Measurements from ENCODE around the gene FLII. TPM values are rescaled to one million over a fixed set of nuclear protein-coding genes. Genes with fewer than 3 reads are reported as not detected.

The FLII gene
- total RNA-seq, 5 donors from 2014 or later (not counting 1 experiment from before 2014, with no cell fraction given), result 257 to 389 (median 319) TPM

DNA sequence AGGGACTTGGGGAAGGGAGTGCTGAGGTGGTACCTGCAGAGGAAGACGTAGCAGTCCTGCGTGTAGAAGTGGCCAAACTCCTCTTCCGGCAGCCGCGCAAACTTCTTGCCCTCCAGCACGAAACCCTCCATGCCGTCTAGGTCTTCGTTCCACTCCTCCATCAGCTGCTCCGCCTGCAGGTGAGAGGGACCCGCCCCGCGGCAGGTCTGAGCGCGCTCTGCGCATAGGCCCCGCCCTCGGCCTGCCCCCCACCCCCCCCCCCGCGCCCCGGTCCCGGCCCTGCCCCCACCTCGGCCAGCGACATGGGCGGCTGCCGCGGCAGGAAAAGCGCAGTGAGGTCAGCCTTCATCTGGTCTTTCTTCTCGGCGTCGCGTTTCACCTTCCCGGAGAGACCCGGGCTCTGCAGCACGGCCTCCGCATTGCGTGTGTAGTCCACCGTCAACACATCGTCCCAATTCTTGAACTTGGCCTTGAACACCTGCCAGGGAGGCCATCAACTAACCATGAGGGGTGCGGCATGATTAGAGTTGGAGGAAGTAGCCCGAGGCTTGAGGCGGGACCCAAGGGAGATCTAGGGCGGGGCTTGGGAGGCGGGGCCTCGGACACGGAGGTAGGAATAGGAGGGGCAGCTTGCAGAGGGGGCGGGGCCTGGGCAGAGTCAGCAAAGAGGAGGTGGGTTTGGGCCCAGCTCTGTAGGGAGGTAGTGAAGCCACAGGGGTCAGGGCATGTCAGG, 11.5 kb downstream of the FLII start:
- H3K36me3 ChIP-seq (ENCODE audit: control insufficient read depth in 2 of 2, extremely low read depth in 1 of 2, insufficient read depth in 1 of 2, low read length in 1 of 2), result peaks cover 30 to 72% of the 10 kb centered on the region in 2 donors
- Mint-ChIP-seq H3K4me1 (peaks cover 0 to 9% (median 2%) of the 10 kb centered on the region in 3 donors), H3K27me3 (no peaks in the 10 kb centered on the region), H3K4me3 (no peak overlapping the region), H3K27ac (no peak overlapping the region), H3K36me3 (peaks cover 34% of the 10 kb centered on the region), H3K9me3 (no peaks in the 10 kb centered on the region)
- CTCF ChIA-PET, result no interaction called here
- ATAC-seq (replicated peaks in 1 of 4) (peak in 1 of 4 experiments; percentile 36), DNase-seq (peak in 8 of 35 experiments; percentile 20 to 37 (median 29))
- no peaks in the 10 kb centered on the region for H3K27me3 ChIP-seq (replicated peaks in 1 of 2; ENCODE audit: control insufficient read depth in 2 of 2, extremely low read depth in 1 of 2, insufficient read depth in 2 of 2, low read length in 1 of 2)
- no peak overlapping the region for H3K4me3 ChIP-seq (ENCODE audit: control insufficient read depth in 1 of 2, extremely low read depth in 1 of 2, low read length in 1 of 2)
- POLR2A ChIA-PET, result no interaction called here
- peaks cover 0 to 5% of the 10 kb centered on the region in 2 experiments for H3K4me1 ChIP-seq (ENCODE audit: control insufficient read depth in 1 of 2, extremely low read depth in 1 of 2, insufficient read depth in 2 of 2, low read length in 2 of 2)
- no peaks in the 10 kb centered on the region for H3K9me3 ChIP-seq
- H3K27ac ChIP-seq (ENCODE audit: low read length), result no peak overlapping the region
- 94% methylated on average over 27 of the region's 46 CpGs for WGBS (ENCODE audit: insufficient coverage)

DNA sequence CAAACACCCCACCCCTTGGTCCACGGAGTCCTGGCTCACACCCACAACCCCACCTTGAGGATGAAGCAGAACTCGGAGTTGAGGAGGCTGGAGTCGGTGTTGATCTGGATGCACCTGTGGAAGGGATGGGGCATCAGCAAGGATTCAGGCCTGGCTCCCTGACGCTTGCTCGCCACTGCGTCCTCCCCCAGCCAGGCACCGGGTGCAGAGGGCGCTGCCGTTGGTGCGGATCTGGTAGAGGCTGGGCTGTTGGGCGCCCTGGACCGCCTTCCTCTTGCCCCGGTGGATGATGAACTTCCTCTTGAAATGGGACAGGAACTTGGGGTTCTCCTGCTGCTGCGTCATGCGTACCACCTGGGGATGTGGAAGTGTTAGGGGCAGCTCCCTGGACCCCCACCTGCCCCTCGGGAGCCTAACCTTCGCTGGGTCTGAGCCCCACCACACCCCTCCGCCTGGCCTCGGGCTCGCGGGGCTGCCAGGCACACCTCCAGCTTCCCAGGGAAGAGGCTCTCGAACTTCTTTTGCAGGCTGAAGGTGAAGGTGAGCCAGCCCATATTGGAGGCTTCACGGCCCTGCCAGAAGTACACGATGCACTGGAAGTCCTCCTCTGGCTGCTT, 12.3 kb downstream of the FLII start:
- H3K27me3 ChIP-seq (replicated peaks in 1 of 2; ENCODE audit: control insufficient read depth in 2 of 2, extremely low read depth in 1 of 2, insufficient read depth in 2 of 2, low read length in 1 of 2), result no peaks in the 10 kb centered on the region
- H3K36me3 ChIP-seq (ENCODE audit: control insufficient read depth in 2 of 2, extremely low read depth in 1 of 2, insufficient read depth in 1 of 2, low read length in 1 of 2), result peaks cover 30 to 64% of the 10 kb centered on the region in 2 donors
- no peak for ATAC-seq (replicated peaks in 1 of 4)
- no peak overlapping the region for H3K4me3 ChIP-seq (ENCODE audit: control insufficient read depth in 1 of 2, extremely low read depth in 1 of 2, low read length in 1 of 2)
- DNase-seq, result no peak
- no peaks in the 10 kb centered on the region for H3K9me3 ChIP-seq
- CTCF ChIA-PET, result no interaction called here
- H3K4me1 Mint-ChIP-seq, result peaks cover 0 to 9% (median 2%) of the 10 kb centered on the region in 3 donors
- POLR2A ChIA-PET, result no interaction called here
- no peak overlapping the region for H3K27ac ChIP-seq (ENCODE audit: low read length)
- over 99% methylated on average over 17 of the region's 24 CpGs for WGBS (ENCODE audit: insufficient coverage)
- peaks cover 0 to 5% of the 10 kb centered on the region in 2 experiments for H3K4me1 ChIP-seq (ENCODE audit: control insufficient read depth in 1 of 2, extremely low read depth in 1 of 2, insufficient read depth in 2 of 2, low read length in 2 of 2)
- H3K9me3 Mint-ChIP-seq, result no peaks in the 10 kb centered on the region
- H3K27me3 Mint-ChIP-seq, result no peaks in the 10 kb centered on the region
- no peak overlapping the region for H3K4me3 Mint-ChIP-seq
- peaks cover 31% of the 10 kb centered on the region for H3K36me3 Mint-ChIP-seq
- no peak overlapping the region for H3K27ac Mint-ChIP-seq

- Mint-ChIP-seq H3K27ac (no peak overlapping the region), H3K9me3 (no peaks in the 10 kb centered on the region), H3K27me3 (no peaks in the 10 kb centered on the region), H3K4me3 (no peak overlapping the region), H3K4me1 (peaks cover 0 to 9% (median 2%) of the 10 kb centered on the region in 3 donors), H3K36me3 (peaks cover 24% of the 10 kb centered on the region)
- Histone ChIP-seq H3K4me1 (ENCODE audit: control insufficient read depth in 1 of 2, extremely low read depth in 1 of 2, insufficient read depth in 2 of 2, low read length in 2 of 2) (peaks cover 0 to 5% of the 10 kb centered on the region in 2 experiments), H3K27me3 (replicated peaks in 1 of 2; ENCODE audit: control insufficient read depth in 2 of 2, extremely low read depth in 1 of 2, insufficient read depth in 2 of 2, low read length in 1 of 2) (no peaks in the 10 kb centered on the region), H3K27ac (ENCODE audit: low read length) (no peak overlapping the region), H3K36me3 (ENCODE audit: control insufficient read depth in 2 of 2, extremely low read depth in 1 of 2, insufficient read depth in 1 of 2, low read length in 1 of 2) (peaks cover 25 to 57% of the 10 kb centered on the region in 2 donors), H3K9me3 (no peaks in the 10 kb centered on the region), H3K4me3 (ENCODE audit: control insufficient read depth in 1 of 2, extremely low read depth in 1 of 2, low read length in 1 of 2) (no peak overlapping the region)
- ChIA-PET POLR2A (no interaction called here), CTCF (no interaction called here)
- ATAC-seq (replicated peaks in 1 of 4), result no peak
- WGBS (ENCODE audit: insufficient coverage), result 92% methylated on average over 21 of the region's 21 CpGs
- no peak for DNase-seq
These were observed 13.3 kb downstream of the FLII start for GRCh38 chr17:18245038-18245776.

DNA sequence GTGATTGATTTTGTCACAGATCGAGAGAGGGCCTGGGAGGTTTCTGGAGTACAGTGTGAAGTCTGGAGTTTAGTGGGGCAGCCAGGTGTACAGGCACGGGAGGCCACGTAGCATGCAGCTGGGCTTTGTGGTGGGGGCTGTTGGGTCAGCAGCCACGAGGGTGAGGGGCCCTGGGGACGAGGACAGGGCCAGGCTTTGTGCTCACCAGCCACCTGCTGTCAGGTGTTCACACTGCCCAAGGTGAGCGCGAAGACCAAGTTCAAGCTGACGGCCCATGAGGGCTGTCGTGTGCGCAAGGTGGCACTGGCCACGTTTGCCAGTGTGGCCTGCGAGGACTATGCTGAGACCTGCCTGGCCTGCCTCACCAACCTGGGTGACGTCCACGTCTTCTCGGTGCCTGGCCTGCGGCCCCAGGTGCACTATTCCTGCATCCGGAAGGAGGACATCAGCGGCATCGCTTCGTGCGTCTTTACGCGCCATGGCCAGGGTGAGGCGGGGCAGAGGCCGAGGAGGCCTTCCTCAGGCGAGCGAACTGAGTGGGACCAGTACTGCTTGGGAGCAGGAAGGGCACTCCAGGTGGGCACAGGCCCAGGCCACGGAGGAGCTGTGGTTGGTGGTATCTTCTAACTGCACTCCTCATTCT, 17.2 kb downstream of the FLII start:
- no peak for ATAC-seq (replicated peaks in 1 of 4)
- H3K36me3 Mint-ChIP-seq, result peaks cover 25% of the 10 kb centered on the region
- H3K27me3 Mint-ChIP-seq, result no peaks in the 10 kb centered on the region
- POLR2A ChIA-PET, result no interaction called here
- Histone ChIP-seq H3K27me3 (replicated peaks in 1 of 2; ENCODE audit: control insufficient read depth in 2 of 2, extremely low read depth in 1 of 2, insufficient read depth in 2 of 2, low read length in 1 of 2) (no peaks in the 10 kb centered on the region), H3K36me3 (ENCODE audit: control insufficient read depth in 2 of 2, extremely low read depth in 1 of 2, insufficient read depth in 1 of 2, low read length in 1 of 2) (peaks cover 17 to 39% of the 10 kb centered on the region in 2 donors), H3K4me1 (ENCODE audit: control insufficient read depth in 1 of 2, extremely low read depth in 1 of 2, insufficient read depth in 2 of 2, low read length in 2 of 2) (no peaks in the 10 kb centered on the region), H3K4me3 (ENCODE audit: control insufficient read depth in 1 of 2, extremely low read depth in 1 of 2, low read length in 1 of 2) (no peak overlapping the region), H3K27ac (ENCODE audit: low read length) (no peak overlapping the region), H3K9me3 (no peaks in the 10 kb centered on the region)
- H3K9me3 Mint-ChIP-seq, result no peaks in the 10 kb centered on the region
- no peaks in the 10 kb centered on the region for H3K4me1 Mint-ChIP-seq
- H3K27ac Mint-ChIP-seq, result no peak overlapping the region
- CTCF ChIA-PET, result no interaction called here
- DNase-seq, result no peak
- 90% methylated on average over 26 of the region's 28 CpGs for WGBS (ENCODE audit: insufficient coverage)
- no peak overlapping the region for H3K4me3 Mint-ChIP-seq

DNA sequence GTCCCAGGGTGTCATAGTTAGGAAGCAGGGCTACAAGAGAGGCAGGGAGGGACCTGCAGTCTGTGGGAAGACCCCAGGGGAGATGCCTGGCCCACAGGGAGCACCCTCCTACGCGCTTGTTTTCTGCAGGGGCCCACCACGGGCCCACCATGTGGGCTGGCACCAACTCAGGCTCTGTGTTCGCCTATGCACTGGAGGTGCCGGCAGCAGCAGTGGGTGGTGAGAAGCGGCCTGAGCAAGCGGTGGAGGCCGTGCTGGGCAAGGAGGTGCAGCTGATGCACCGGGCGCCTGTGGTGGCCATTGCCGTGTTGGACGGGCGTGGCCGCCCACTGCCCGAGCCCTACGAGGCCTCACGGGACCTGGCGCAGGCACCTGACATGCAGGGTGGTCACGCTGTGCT, 18.1 kb downstream of the FLII start:
- Mint-ChIP-seq H3K9me3 (no peaks in the 10 kb centered on the region), H3K27ac (no peak overlapping the region), H3K36me3 (peaks cover 29% of the 10 kb centered on the region), H3K4me1 (no peaks in the 10 kb centered on the region), H3K27me3 (no peaks in the 10 kb centered on the region), H3K4me3 (no peak overlapping the region)
- ChIA-PET CTCF (no interaction called here), POLR2A (no interaction called here)
- 97% methylated on average over 19 of the region's 19 CpGs for WGBS (ENCODE audit: insufficient coverage)
- no peak overlapping the region for H3K27ac ChIP-seq (ENCODE audit: low read length)
- H3K27me3 ChIP-seq (replicated peaks in 1 of 2; ENCODE audit: control insufficient read depth in 2 of 2, extremely low read depth in 1 of 2, insufficient read depth in 2 of 2, low read length in 1 of 2), result no peaks in the 10 kb centered on the region
- H3K4me1 ChIP-seq (ENCODE audit: control insufficient read depth in 1 of 2, extremely low read depth in 1 of 2, insufficient read depth in 2 of 2, low read length in 2 of 2), result no peaks in the 10 kb centered on the region
- H3K4me3 ChIP-seq (ENCODE audit: control insufficient read depth in 1 of 2, extremely low read depth in 1 of 2, low read length in 1 of 2), result no peak overlapping the region
- no peaks in the 10 kb centered on the region for H3K9me3 ChIP-seq
- no peak for ATAC-seq (replicated peaks in 1 of 4)
- peaks cover 16 to 35% of the 10 kb centered on the region in 2 donors for H3K36me3 ChIP-seq (ENCODE audit: control insufficient read depth in 2 of 2, extremely low read depth in 1 of 2, insufficient read depth in 1 of 2, low read length in 1 of 2)
- no peak for DNase-seq

DNA sequence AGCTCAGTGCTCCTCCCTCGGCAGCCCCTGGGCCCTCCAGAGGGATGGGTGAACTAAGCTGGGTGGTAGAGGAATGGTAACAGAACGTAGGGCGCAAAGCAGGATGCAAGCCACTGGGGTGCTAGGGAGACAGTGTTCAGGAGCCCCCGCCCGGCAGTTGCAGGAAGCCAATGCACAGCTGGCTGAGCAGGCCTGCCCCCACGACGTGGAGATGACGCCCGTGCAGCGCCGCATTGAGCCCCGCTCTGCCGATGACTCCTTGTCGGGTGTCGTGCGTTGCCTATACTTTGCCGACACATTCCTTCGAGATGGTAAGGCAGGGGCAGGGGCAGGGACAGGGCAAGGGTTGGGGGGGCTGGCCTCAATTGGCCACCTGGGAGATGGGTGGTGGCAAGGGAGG, 20.2 kb downstream of the FLII start:
- Mint-ChIP-seq H3K27me3 (no peaks in the 10 kb centered on the region), H3K27ac (no peak overlapping the region), H3K36me3 (peaks cover 34% of the 10 kb centered on the region), H3K4me1 (no peaks in the 10 kb centered on the region), H3K4me3 (no peak overlapping the region), H3K9me3 (no peaks in the 10 kb centered on the region)
- POLR2A ChIA-PET, result no interaction called here
- ATAC-seq (replicated peaks in 1 of 4) (no peak), DNase-seq (no peak)
- Histone ChIP-seq H3K4me1 (ENCODE audit: control insufficient read depth in 1 of 2, extremely low read depth in 1 of 2, insufficient read depth in 2 of 2, low read length in 2 of 2) (no peaks in the 10 kb centered on the region), H3K4me3 (ENCODE audit: control insufficient read depth in 1 of 2, extremely low read depth in 1 of 2, low read length in 1 of 2) (no peak overlapping the region), H3K27ac (ENCODE audit: low read length) (no peak overlapping the region), H3K27me3 (replicated peaks in 1 of 2; ENCODE audit: control insufficient read depth in 2 of 2, extremely low read depth in 1 of 2, insufficient read depth in 2 of 2, low read length in 1 of 2) (no peaks in the 10 kb centered on the region), H3K36me3 (ENCODE audit: control insufficient read depth in 2 of 2, extremely low read depth in 1 of 2, insufficient read depth in 1 of 2, low read length in 1 of 2) (peaks cover 5 to 43% of the 10 kb centered on the region in 2 donors), H3K9me3 (no peaks in the 10 kb centered on the region)
- CTCF ChIA-PET, result no interaction called here
- WGBS (ENCODE audit: insufficient coverage), result 93% methylated on average over 17 of the region's 18 CpGs
